HEK293 (cell line): ENCODE measurements around the gene PDE6C.

Experiments used
- SALL2 ChIP-seq: fragments of 450-650 bp; formaldehyde crosslinking; IDR thresholded peaks from 2 replicates; pipeline ENCODE4 v1.5.0; 2017; ENCODE audit warnings: missing biosample characterization, mild to moderate bottlenecking, missing genetic modification characterization, borderline replicate concordance
- ZNF544 ChIP-seq: fragments of 450-650 bp; formaldehyde crosslinking; IDR thresholded peaks from 2 replicates; pipeline ENCODE4 v1.5.0; 2017; ENCODE audit warnings: missing biosample characterization, missing genetic modification characterization
- TF ChIP-seq, protein P1 (sequence below): fragments of 450-650 bp; formaldehyde crosslinking; IDR thresholded peaks from 2 replicates; pipeline ENCODE4 v1.5.1; 2016; ENCODE audit warnings: missing biosample characterization, missing genetic modification characterization

- TF ChIP-seq SALL2 (tag by site-specific recombination) (no peak), ZNF544 (tag by site-specific recombination) (no peak)
- TF ChIP-seq, protein P1, sequence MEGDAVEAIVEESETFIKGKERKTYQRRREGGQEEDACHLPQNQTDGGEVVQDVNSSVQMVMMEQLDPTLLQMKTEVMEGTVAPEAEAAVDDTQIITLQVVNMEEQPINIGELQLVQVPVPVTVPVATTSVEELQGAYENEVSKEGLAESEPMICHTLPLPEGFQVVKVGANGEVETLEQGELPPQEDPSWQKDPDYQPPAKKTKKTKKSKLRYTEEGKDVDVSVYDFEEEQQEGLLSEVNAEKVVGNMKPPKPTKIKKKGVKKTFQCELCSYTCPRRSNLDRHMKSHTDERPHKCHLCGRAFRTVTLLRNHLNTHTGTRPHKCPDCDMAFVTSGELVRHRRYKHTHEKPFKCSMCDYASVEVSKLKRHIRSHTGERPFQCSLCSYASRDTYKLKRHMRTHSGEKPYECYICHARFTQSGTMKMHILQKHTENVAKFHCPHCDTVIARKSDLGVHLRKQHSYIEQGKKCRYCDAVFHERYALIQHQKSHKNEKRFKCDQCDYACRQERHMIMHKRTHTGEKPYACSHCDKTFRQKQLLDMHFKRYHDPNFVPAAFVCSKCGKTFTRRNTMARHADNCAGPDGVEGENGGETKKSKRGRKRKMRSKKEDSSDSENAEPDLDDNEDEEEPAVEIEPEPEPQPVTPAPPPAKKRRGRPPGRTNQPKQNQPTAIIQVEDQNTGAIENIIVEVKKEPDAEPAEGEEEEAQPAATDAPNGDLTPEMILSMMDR (tag by site-specific recombination), result no peak
Observed at GRCh38 chr10:93595378-93596161, 16.8 kb upstream of the PDE6C start.
